Trophoblast cell (in vitro differentiated cells and primary cell): Measurements from ENCODE around the gene EPAS1.
A peak's percentile ranks its signal among the peaks of the same experiment; 100 is the strongest.

Experiments used
- DNase-seq, 2 donors: peaks; one replicate each; pipeline ENCODE4 v3.0.0-alpha.2; 2016
- H2AFZ ChIP-seq: 2 replicates; pipeline ENCODE4 v1.6.1; 2013; ENCODE audit warnings: low read length, moderate library complexity, mild to moderate bottlenecking; ENCODE audit not compliant: insufficient read depth, poor library complexity
- H2AK5ac ChIP-seq: 2 replicates; pipeline ENCODE4 v1.6.1; 2013; ENCODE audit warnings: mild to moderate bottlenecking, low read length
- H2BK120ac ChIP-seq: 2 replicates; pipeline ENCODE4 v1.6.1; 2013; ENCODE audit warnings: low read length, mild to moderate bottlenecking, moderate library complexity; ENCODE audit not compliant: insufficient read depth, poor library complexity
- H2BK12ac ChIP-seq: 2 replicates; pipeline ENCODE4 v1.6.1; 2013; ENCODE audit warnings: mild to moderate bottlenecking, low read length, moderate library complexity
- H2BK5ac ChIP-seq: 2 replicates; pipeline ENCODE4 v1.6.1; 2013; ENCODE audit warnings: low read length, low read depth, moderate library complexity, mild to moderate bottlenecking; ENCODE audit not compliant: poor library complexity
- H3K14ac ChIP-seq: 2 replicates; pipeline ENCODE4 v1.6.1; 2013; ENCODE audit warnings: mild to moderate bottlenecking, low read length
- H3K18ac ChIP-seq: 2 replicates; pipeline ENCODE4 v1.6.1; 2013; ENCODE audit warnings: mild to moderate bottlenecking, low read length
- H3K23ac ChIP-seq: 2 replicates; pipeline ENCODE4 v1.6.1; 2013; ENCODE audit warnings: low read length
- H3K27ac ChIP-seq: 2 replicates; pipeline ENCODE4 v1.5.1; 2013; ENCODE audit warnings: low read depth, mild to moderate bottlenecking, inconsistent platforms, low read length, moderate library complexity
- H3K27me3 ChIP-seq: 2 replicates; pipeline ENCODE4 v1.6.1; 2013; ENCODE audit warnings: inconsistent platforms, mild to moderate bottlenecking, low read length, moderate library complexity; ENCODE audit not compliant: insufficient read depth
- H3K36me3 ChIP-seq, 2 experiments: 1 replicate in 1 of 2; 2 replicates in 1 of 2; pipeline ENCODE4 v1.6.1; 2013; ENCODE audit warnings: low read length in 2 of 2, mild to moderate bottlenecking in 2 of 2, moderate library complexity in 1 of 2; ENCODE audit not compliant: insufficient read depth in 2 of 2, control insufficient read depth in 1 of 2
- H3K4ac ChIP-seq: 2 replicates; pipeline ENCODE4 v1.6.1; 2013; ENCODE audit warnings: low read depth, mild to moderate bottlenecking, low read length, moderate library complexity
- H3K4me1 ChIP-seq, 2 experiments: 1 replicate in 1 of 2; 2 replicates in 1 of 2; pipeline ENCODE4 v1.6.1; 2013; ENCODE audit warnings: low read length in 2 of 2, mild to moderate bottlenecking in 2 of 2, moderate library complexity in 1 of 2; ENCODE audit not compliant: insufficient read depth in 2 of 2, control insufficient read depth in 1 of 2
- H3K4me2 ChIP-seq: 2 replicates; pipeline ENCODE4 v1.6.1; 2013; ENCODE audit warnings: inconsistent platforms, mild to moderate bottlenecking, low read length, moderate library complexity
- H3K4me3 ChIP-seq: 2 replicates; pipeline ENCODE4 v1.5.1; 2013; ENCODE audit warnings: mild to moderate bottlenecking, low read depth, low read length, inconsistent platforms
- H3K79me1 ChIP-seq: one replicate; pipeline ENCODE4 v1.6.1; 2013; ENCODE audit warnings: low read length
- H3K79me2 ChIP-seq: 2 replicates; pipeline ENCODE4 v1.6.1; 2013; ENCODE audit warnings: low read length, mild to moderate bottlenecking; ENCODE audit not compliant: control insufficient read depth, insufficient read depth, poor library complexity
- H3K9ac ChIP-seq: 2 replicates; pipeline ENCODE4 v1.6.1; 2013; ENCODE audit warnings: mild to moderate bottlenecking, low read length
- H3K9me3 ChIP-seq: 2 replicates; pipeline ENCODE4 v1.6.1; 2013; ENCODE audit warnings: low read depth, mild to moderate bottlenecking, control low read depth, inconsistent platforms, low read length; ENCODE audit not compliant: insufficient read depth
- H4K12ac ChIP-seq: 2 replicates; pipeline ENCODE4 v1.6.1; 2013; ENCODE audit warnings: low read depth, mild to moderate bottlenecking, low read length, moderate library complexity
- H4K8ac ChIP-seq: 2 replicates; pipeline ENCODE4 v1.6.1; 2013; ENCODE audit warnings: low read depth, mild to moderate bottlenecking, low read length, moderate library complexity
- H4K91ac ChIP-seq: one replicate; pipeline ENCODE4 v1.6.1; 2013; ENCODE audit warnings: low read depth, mild to moderate bottlenecking, low read length, moderate library complexity
- WGBS: extraction: QIAGEN DNeasy Blood & Tissue Kit; methylation state at CpG from one replicate; pipeline ENCODE4 v1.1.7; 2013; ENCODE audit warnings: missing lambda C conversion rate; ENCODE audit not compliant: insufficient read length, insufficient coverage; ENCODE audit errors: extremely low coverage; 5-methylcytosine and 5-hydroxymethylcytosine counted together

EPAS1 gene

GRCh38 chr2:46320141-46320567 is 22.9 kb downstream of the EPAS1 start:
- no peak for DNase-seq
- Histone ChIP-seq H2BK120ac (no peak overlapping the region), H4K91ac (no peak overlapping the region), H3K27me3 (no peaks in the 10 kb centered on the region), H2BK12ac (no peak overlapping the region), H3K4me2 (no peak overlapping the region), H3K79me1 (no peaks in the 10 kb centered on the region), H2AFZ (no peak overlapping the region), H2BK5ac (no peak overlapping the region), H3K27ac (no peak overlapping the region), H3K14ac (no peak overlapping the region), H4K8ac (no peak overlapping the region), H4K12ac (no peak overlapping the region), H2AK5ac (no peak overlapping the region), H3K18ac (no peak overlapping the region), H3K4me1 (peaks cover 17 to 39% of the 10 kb centered on the region in 2 experiments), H3K4ac (peak overlapping the region; percentile 93), H3K9ac (no peak overlapping the region), H3K79me2 (peaks cover 27% of the 10 kb centered on the region), H3K4me3 (no peak overlapping the region), H3K36me3 (peaks cover 6 to 12% of the 10 kb centered on the region in 2 experiments), H3K23ac (no peak overlapping the region), H3K9me3 (no peaks in the 10 kb centered on the region)
- no CpG with 5 or more reads among the region's 8 CpGs for WGBS

GRCh38 chr2:46323730-46324129 is 26.5 kb downstream of the EPAS1 start:
- Histone ChIP-seq H4K91ac (no peak overlapping the region), H3K9ac (no peak overlapping the region), H2AK5ac (no peak overlapping the region), H3K4me3 (no peak overlapping the region), H4K8ac (no peak overlapping the region), H3K36me3 (peaks cover 6 to 15% of the 10 kb centered on the region in 2 experiments), H3K4ac (peak overlapping the region; percentile 81), H2AFZ (no peak overlapping the region), H3K27me3 (no peaks in the 10 kb centered on the region), H2BK5ac (no peak overlapping the region), H3K14ac (no peak overlapping the region), H3K79me1 (peaks cover 4% of the 10 kb centered on the region), H2BK120ac (no peak overlapping the region), H2BK12ac (no peak overlapping the region), H3K9me3 (no peaks in the 10 kb centered on the region), H3K23ac (no peak overlapping the region), H3K27ac (no peak overlapping the region), H3K4me2 (no peak overlapping the region), H3K18ac (no peak overlapping the region), H4K12ac (no peak overlapping the region), H3K4me1 (peaks cover 30 to 50% of the 10 kb centered on the region in 2 experiments), H3K79me2 (peaks cover 35% of the 10 kb centered on the region)
- peak in 1 of 2 donors; percentile 54 for DNase-seq
- WGBS: no CpG with 5 or more reads among the region's 4 CpGs

- no peak overlapping the region for H2AFZ ChIP-seq
- DNase-seq: peak; percentile 89
- no peaks in the 10 kb centered on the region for H3K27me3 ChIP-seq
- H3K4ac ChIP-seq: peak overlapping the region; percentile 95
- peaks cover 13 to 23% of the 10 kb centered on the region in 2 experiments for H3K36me3 ChIP-seq
- no peak overlapping the region for H4K8ac ChIP-seq
- no peak overlapping the region for H2BK5ac ChIP-seq
- H3K14ac ChIP-seq: no peak overlapping the region
- H3K79me1 ChIP-seq: peaks cover 7% of the 10 kb centered on the region
- no peak overlapping the region for H2BK120ac ChIP-seq
- no CpG with 5 or more reads among the region's 6 CpGs for WGBS
- no peak overlapping the region for H2BK12ac ChIP-seq
- no peak overlapping the region for H3K4me3 ChIP-seq
- H4K91ac ChIP-seq: no peak overlapping the region
- no peak overlapping the region for H4K12ac ChIP-seq
- no peak overlapping the region for H3K9ac ChIP-seq
- peak overlapping the region; percentile 51 for H3K27ac ChIP-seq
- no peak overlapping the region for H2AK5ac ChIP-seq
- peaks cover 39% of the 10 kb centered on the region for H3K79me2 ChIP-seq
- no peaks in the 10 kb centered on the region for H3K9me3 ChIP-seq
- no peak overlapping the region for H3K4me2 ChIP-seq
- H3K23ac ChIP-seq: no peak overlapping the region
- peaks cover 40 to 55% of the 10 kb centered on the region in 2 experiments for H3K4me1 ChIP-seq
- no peak overlapping the region for H3K18ac ChIP-seq
Measured at GRCh38 chr2:46325182-46325928, 28.1 kb downstream of the EPAS1 start.

GRCh38 chr2:46326231-46326980 is 29.2 kb downstream of the EPAS1 start:
- H3K4me1 ChIP-seq: peaks cover 47 to 61% of the 10 kb centered on the region in 2 experiments
- peak; percentile 89 to 95 for DNase-seq
- H3K27me3 ChIP-seq: no peaks in the 10 kb centered on the region
- H3K79me1 ChIP-seq: peaks cover 7% of the 10 kb centered on the region
- WGBS: no CpG with 5 or more reads among the region's 8 CpGs
- H3K36me3 ChIP-seq: peaks cover 16 to 28% of the 10 kb centered on the region in 2 experiments
- H4K91ac ChIP-seq: peak overlapping the region; percentile 28
- H2AK5ac ChIP-seq: no peak overlapping the region
- H2BK12ac ChIP-seq: no peak overlapping the region
- no peak overlapping the region for H4K12ac ChIP-seq
- H3K27ac ChIP-seq: peak overlapping the region; percentile 51
- peaks cover 45% of the 10 kb centered on the region for H3K79me2 ChIP-seq
- no peaks in the 10 kb centered on the region for H3K9me3 ChIP-seq
- peak overlapping the region; percentile 3 for H3K4me2 ChIP-seq
- H3K4me3 ChIP-seq: no peak overlapping the region
- no peak overlapping the region for H3K9ac ChIP-seq
- H2BK120ac ChIP-seq: no peak overlapping the region
- H3K23ac ChIP-seq: no peak overlapping the region
- no peak overlapping the region for H2AFZ ChIP-seq
- no peak overlapping the region for H3K14ac ChIP-seq
- peak overlapping the region; percentile 66 for H3K18ac ChIP-seq
- peak overlapping the region; percentile 98 for H3K4ac ChIP-seq
- H4K8ac ChIP-seq: no peak overlapping the region
- H2BK5ac ChIP-seq: no peak overlapping the region
